H1 (cell line): ENCODE results near the gene SLX4. TPM values are rescaled to one million over a fixed set of nuclear protein-coding genes. Genes with fewer than 3 reads are reported as not detected.
A peak's percentile ranks its signal among the peaks of the same experiment; 100 is the strongest.

Experiments
- CTCF ChIA-PET: fragments of 300-600 bp; sonication (Branson Sonifier 250); formaldehyde crosslinking; loops from one replicate; lab custom pipeline; 2021; ENCODE audit not compliant: partially characterized antibody; lab: Charles Lee
- POLR2A ChIA-PET: fragments of 300-600 bp; sonication (Branson Sonifier 250); formaldehyde crosslinking; loops from one replicate; lab custom pipeline; 2021; ENCODE audit warnings: inconsistent platforms; ENCODE audit not compliant: partially characterized antibody; lab: Charles Lee
- DNase-seq, 2 experiments: peaks; one replicate each; pipeline versions ENCODE4 v3.0.0 to v3.0.0-alpha.2; 2010 to 2022; ENCODE audit warnings: low spot score in 2 of 2, low read depth in 1 of 2, mixed read lengths in 1 of 2
- FAIRE-seq: peaks from 2 replicates; lab custom pipeline; 2011; peaks lifted over from hg19 to GRCh38; lab: Jason Lieb, UNC
- H2AFZ ChIP-seq: 2 replicates; pipeline ENCODE4 v1.8.1; 2012; ENCODE audit warnings: low read length, inconsistent platforms
- H2AK5ac ChIP-seq: 2 replicates; pipeline ENCODE4 v1.6.1; 2013; ENCODE audit warnings: low read depth, low read length
- H2BK120ac ChIP-seq: replicated peaks from 2 replicates; pipeline ENCODE3; 2013; ENCODE audit warnings: low read depth, low read length, inconsistent platforms
- H2BK12ac ChIP-seq: 2 replicates; pipeline ENCODE4 v1.6.1; 2013; ENCODE audit warnings: low read depth, low read length
- H2BK15ac ChIP-seq: 2 replicates; pipeline ENCODE4 v1.6.1; 2013; ENCODE audit warnings: low read length
- H2BK20ac ChIP-seq: 2 replicates; pipeline ENCODE4 v1.6.1; 2013; ENCODE audit warnings: low read length
- H2BK5ac ChIP-seq: 2 replicates; pipeline ENCODE4 v1.6.1; 2013; ENCODE audit warnings: low read depth, low read length
- H3K14ac ChIP-seq: 2 replicates; pipeline ENCODE4 v1.6.1; 2013; ENCODE audit warnings: inconsistent platforms; ENCODE audit not compliant: insufficient read length
- H3K18ac ChIP-seq: 2 replicates; pipeline ENCODE4 v1.6.1; 2013; ENCODE audit warnings: low read length; ENCODE audit errors: extremely low read depth
- H3K23ac ChIP-seq: 2 replicates; pipeline ENCODE4 v1.6.1; 2013; ENCODE audit warnings: inconsistent platforms; ENCODE audit not compliant: insufficient read length
- H3K23me2 ChIP-seq: 2 replicates; pipeline ENCODE4 v1.6.1; 2013; ENCODE audit warnings: low read depth, low read length
- H3K27ac ChIP-seq: 2 replicates; pipeline ENCODE4 v1.6.1; 2011; ENCODE audit warnings: low read depth, low read length, inconsistent platforms
- H3K27me3 ChIP-seq, 4 experiments: replicated peaks in 1 of 4; 1 replicate in 1 of 4; 2 replicates in 3 of 4; pipeline versions ENCODE4 v1.6.1 to v1.8.1; 2011 to 2013; ENCODE audit warnings: low read length in 3 of 4, mild to moderate bottlenecking in 3 of 4, inconsistent platforms in 2 of 4, mixed read lengths in 2 of 4, moderate library complexity in 1 of 4; ENCODE audit not compliant: control insufficient read depth in 3 of 4, insufficient read depth in 3 of 4; ENCODE audit errors: extremely low read depth in 1 of 4
- H3K36me3 ChIP-seq, 4 experiments: 2 replicates each; pipeline versions ENCODE4 v1.6.1 to v1.8.1; 2011 to 2013; ENCODE audit warnings: mild to moderate bottlenecking in 4 of 4, low read length in 3 of 4, moderate library complexity in 2 of 4, control low read depth in 1 of 4, inconsistent platforms in 1 of 4; ENCODE audit not compliant: insufficient read depth in 4 of 4, control insufficient read depth in 2 of 4
- H3K4ac ChIP-seq: replicated peaks from 2 replicates; pipeline ENCODE3; 2013; ENCODE audit warnings: low read length, low read depth, mixed read lengths, inconsistent platforms; ENCODE audit not compliant: insufficient read length
- H3K4me1 ChIP-seq, 4 experiments: replicated peaks in 1 of 4; 1 replicate in 1 of 4; 2 replicates in 3 of 4; pipeline versions ENCODE4 v1.6.1 to v1.8.1; 2011 to 2013; ENCODE audit warnings: low read length in 3 of 4, inconsistent platforms in 2 of 4, mixed read lengths in 1 of 4; ENCODE audit not compliant: insufficient read depth in 4 of 4, control insufficient read depth in 3 of 4
- H3K4me2 ChIP-seq, 2 experiments: 2 replicates each; pipeline versions ENCODE4 v1.6.1 to v1.8.1; 2011 to 2013; ENCODE audit warnings: low read depth in 2 of 2, low read length in 2 of 2, control low read depth in 1 of 2, inconsistent platforms in 1 of 2, mild to moderate bottlenecking in 1 of 2; ENCODE audit not compliant: insufficient read depth in 1 of 2
- H3K4me3 ChIP-seq, 4 experiments: fragments of 200-600, 300-600 bp in 1 of 4; sonication (generic), shearing (Covaris generic), sonication (Bioruptor Twin) in 1 of 4; 2 replicates each; pipeline versions ENCODE4 v1.5.1 to v1.8.1; 2011 to 2016; ENCODE audit warnings: low read length in 4 of 4, low read depth in 3 of 4, control low read depth in 2 of 4, inconsistent platforms in 2 of 4, mild to moderate bottlenecking in 2 of 4, mixed read lengths in 1 of 4, moderate library complexity in 1 of 4; ENCODE audit not compliant: insufficient read depth in 2 of 4; ENCODE audit errors: extremely low read depth in 1 of 4
- H3K56ac ChIP-seq: replicated peaks from 2 replicates; pipeline ENCODE3; 2013; ENCODE audit warnings: low read depth, mild to moderate bottlenecking, mixed read lengths, low read length, inconsistent platforms; ENCODE audit not compliant: insufficient read length
- H3K79me1 ChIP-seq: 2 replicates; pipeline ENCODE4 v1.6.1; 2013; ENCODE audit warnings: low read depth, low read length, control low read depth
- H3K79me2 ChIP-seq, 2 experiments: 2 replicates each; pipeline versions ENCODE4 v1.6.1 to v1.8.1; 2012 to 2013; ENCODE audit warnings: low read length in 2 of 2, mild to moderate bottlenecking in 2 of 2, inconsistent platforms in 1 of 2; ENCODE audit not compliant: insufficient read depth in 2 of 2, control insufficient read depth in 1 of 2
- H3K9ac ChIP-seq, 4 experiments: replicated peaks in 1 of 4; 1 replicate in 1 of 4; 2 replicates in 3 of 4; pipeline versions ENCODE4 v1.6.1 to v1.8.1; 2011 to 2013; ENCODE audit warnings: low read depth in 3 of 4, low read length in 3 of 4, control low read depth in 2 of 4, mild to moderate bottlenecking in 2 of 4, moderate library complexity in 2 of 4, inconsistent platforms in 1 of 4; ENCODE audit errors: extremely low read depth in 1 of 4
- H3K9me3 ChIP-seq, 2 experiments: 2 replicates each; pipeline versions ENCODE4 v1.6.1 to v1.8.1; 2012 to 2013; ENCODE audit warnings: mild to moderate bottlenecking in 2 of 2, moderate library complexity in 2 of 2, control low read depth in 1 of 2, inconsistent platforms in 1 of 2, low read depth in 1 of 2, low read length in 1 of 2, mixed read lengths in 1 of 2; ENCODE audit not compliant: insufficient read depth in 2 of 2
- H4K20me1 ChIP-seq, 2 experiments: replicated peaks in 1 of 2; 2 replicates each; pipeline versions ENCODE3 to v1.8.1; 2011 to 2013; ENCODE audit warnings: inconsistent platforms in 2 of 2, low read length in 2 of 2, mild to moderate bottlenecking in 1 of 2; ENCODE audit not compliant: insufficient read depth in 2 of 2, control insufficient read depth in 1 of 2
- H4K5ac ChIP-seq: 2 replicates; pipeline ENCODE4 v1.6.1; 2013; ENCODE audit warnings: low read length, low read depth, mixed read lengths, inconsistent platforms; ENCODE audit not compliant: insufficient read length
- H4K8ac ChIP-seq: 2 replicates; pipeline ENCODE4 v1.8.0; 2013; ENCODE audit warnings: mild to moderate bottlenecking, moderate library complexity, low read length, inconsistent platforms; ENCODE audit not compliant: insufficient read depth; ENCODE audit errors: extremely low read depth
- H4K91ac ChIP-seq: replicated peaks from 2 replicates; pipeline ENCODE3; 2013; ENCODE audit warnings: low read length, mixed read lengths, inconsistent platforms; ENCODE audit not compliant: insufficient read length
- ATF3 ChIP-seq: IDR thresholded peaks from 2 replicates; pipeline ENCODE4 v1.6.1; 2011; ENCODE audit warnings: low read depth, mild to moderate bottlenecking, low read length; ENCODE audit not compliant: insufficient read depth
- CBX8 ChIP-seq: fragments of 300-800, 300-1000 bp; sonication (generic); IDR thresholded peaks from 2 replicates; pipeline ENCODE4 v1.7.1; 2016; ENCODE audit warnings: low read depth, low read length, borderline replicate concordance
- CHD1 ChIP-seq: IDR thresholded peaks from 2 replicates; pipeline ENCODE4 v1.6.1; 2012; ENCODE audit warnings: low read depth, low read length, improper control_type of control experiment
- CREB1 ChIP-seq: IDR thresholded peaks from 2 replicates; pipeline ENCODE4 v1.6.1; 2012; ENCODE audit warnings: inconsistent platforms
- EGR1 ChIP-seq: IDR thresholded peaks from 2 replicates; pipeline ENCODE4 v1.6.1; 2011; ENCODE audit warnings: low read depth, low read length, borderline replicate concordance
- HDAC2 ChIP-seq, 2 experiments: fragments of 300-600 bp in 1 of 2; sonication (generic) in 1 of 2; IDR thresholded peaks; 2 replicates each; pipeline ENCODE4 v1.6.1; 2011 to 2012; ENCODE audit warnings: low read depth in 2 of 2, low read length in 2 of 2, mild to moderate bottlenecking in 2 of 2, moderate library complexity in 2 of 2, borderline replicate concordance in 1 of 2, inconsistent platforms in 1 of 2
- NRF1 ChIP-seq: IDR thresholded peaks from 2 replicates; pipeline ENCODE4 v1.6.1; 2011; ENCODE audit warnings: mild to moderate bottlenecking, low read depth, low read length, improper control_type of control experiment
- SP4 ChIP-seq: IDR thresholded peaks from 2 replicates; pipeline ENCODE4 v1.6.1; 2012; ENCODE audit warnings: low read length, inconsistent platforms
- WGBS, 2 experiments: shearing (Covaris generic) in 1 of 2; methylation state at CpG; one replicate each; pipeline versions ENCODE4 v1.1.6 to v1.1.7; 2013 to 2015; ENCODE audit warnings: low lambda C conversion rate in 2 of 2, mixed read lengths in 2 of 2, inconsistent platforms in 1 of 2, low coverage in 1 of 2, missing lambda C conversion rate in 1 of 2; ENCODE audit not compliant: insufficient replicate concordance in 2 of 2, insufficient coverage in 1 of 2, insufficient read length in 1 of 2; ENCODE audit errors: extremely low coverage in 1 of 2, missing lambda C conversion rate in 1 of 2; 5-methylcytosine and 5-hydroxymethylcytosine counted together
- polyA plus RNA-seq, 7 experiments: library from polyadenylated mRNA; depleted of rRNA in 3 of 7; stranded (reverse) in 5 of 7; unstranded in 2 of 7; fragments of >200 nt in 5 of 7; fragments of 200-250 nt in 2 of 7; gene quantifications; 1 replicate in 5 of 7; 2 replicates in 1 of 7; 4 replicates in 1 of 7; pipeline versions ENCODE4 v1.2.1 to v1.2.3, GENCODE V29; 2011 to 2013; ENCODE audit warnings: missing spikeins in 2 of 7, mixed read lengths in 2 of 7
- total RNA-seq: library from RNA; stranded (reverse); fragmentation: NEBNext Ultra II Directional; extraction: Animal tissue kit (Norgen Biotek cat#: 25700); gene quantifications from 2 replicates; pipeline ENCODE4 v1.2.1, GENCODE V29; 2021

Gene SLX4
- total and polyA plus RNA-seq, 2 of the 8 experiments (the other 6 are each of a cell fraction or from before 2014, with no cell fraction given) = 4.4 to 11.4 TPM

- Histone ChIP-seq H4K5ac (no peak overlapping the region), H3K79me1 (no peaks in the 10 kb centered on the region), H2AK5ac (no peak overlapping the region), H3K4me3 (no peak overlapping the region), H2BK5ac (no peak overlapping the region), H4K20me1 (no peaks in the 10 kb centered on the region), H3K9ac (no peak overlapping the region), H2BK120ac (no peak overlapping the region), H3K27ac (no peak overlapping the region), H3K56ac (no peak overlapping the region), H4K91ac (no peak overlapping the region), H2BK12ac (0 out of 2 replicates have a peak overlapping the region, but pooled peaks have one; percentile 39), H3K27me3 (no peaks in the 10 kb centered on the region), H3K18ac (no peak overlapping the region), H3K9me3 (0 out of 4 replicates have a peak, but pooled peaks cover 4 to 6% of the 10 kb centered on the region in 2 experiments), H3K14ac (no peak overlapping the region), H3K36me3 (no peaks in the 10 kb centered on the region), H3K23ac (no peak overlapping the region), H3K23me2 (no peaks in the 10 kb centered on the region), H2BK20ac (no peak overlapping the region), H3K4ac (no peak overlapping the region), H3K79me2 (no peaks in the 10 kb centered on the region), H2BK15ac (peak overlapping the region; percentile 92; the same call in 1 of the 2 replicates), H4K8ac (no peak overlapping the region), H3K4me1 (peaks cover 0 to 4% (median 2%) of the 10 kb centered on the region in 4 experiments; a peak in 2 of 7 replicates), H3K4me2 (no peak overlapping the region), H2AFZ (no peak overlapping the region)
- TF ChIP-seq SP4 (no peak), HDAC2 (IDR thresholded peaks at IDR 0.05; ENCODE audit: borderline replicate concordance in 1 of 2, low read depth in 2 of 2, low read length in 2 of 2) (no peak), EGR1 (no peak), CHD1 (no peak), CBX8 (no peak), CREB1 (no peak), NRF1 (no peak), ATF3 (no peak)
- CTCF ChIA-PET = interaction anchor here (0.8 kb wide), 1 partner anchor 61 kb away, joined by 3 read pairs; no protein-coding TSS in a partner anchor
- FAIRE-seq (no peak), DNase-seq (no peak)
- 94% methylated on average over 4 of the region's 4 CpGs; no CpG with 5 or more reads in 1 of the 2 experiments for WGBS, 2 experiments
- POLR2A ChIA-PET = interaction anchor here (0.8 kb wide), 1 partner anchor 10 kb away, joined by 3 read pairs; no protein-coding TSS in a partner anchor
These were observed 40.9 kb downstream of the SLX4 start for GRCh38 chr16:3570420-3571062.
